ENCODE results near the gene OR9Q1.

OR9Q1 gene

GRCh38 chr11:58003591-58003990 is 20.1 kb upstream of the OR9Q1 start:
- FAIRE-seq: no peak
- TF ChIP-seq POLR2A (IDR thresholded peaks at IDR 0.05; ENCODE audit: low read depth, low read length): no peak

DNA sequence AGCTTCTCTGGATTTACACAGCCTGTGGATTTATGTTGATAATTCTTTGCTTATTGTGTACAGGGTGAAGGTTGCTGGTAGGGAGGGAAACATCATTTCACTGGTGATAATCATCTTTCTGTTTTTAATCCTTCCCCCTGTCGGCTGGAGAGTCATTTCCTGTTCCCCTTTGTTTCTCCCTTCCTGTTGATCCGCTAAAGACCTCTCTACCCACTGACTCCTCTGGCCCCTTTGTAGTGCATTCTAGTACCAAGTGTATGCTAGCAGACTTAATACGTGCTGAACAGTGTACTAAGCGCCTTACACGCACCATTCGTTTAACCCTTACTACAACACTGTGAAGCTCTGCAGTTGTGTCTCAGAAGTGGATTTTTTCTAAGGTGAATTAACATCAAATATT is 19.0 kb upstream of the OR9Q1 start:
- no peak for FAIRE-seq

More at GRCh38 chr11:58003591-58003990, 20.1 kb upstream of the OR9Q1 start:
- no peak for DNase-seq (ENCODE audit: insufficient read length, low spot score)

DNA sequence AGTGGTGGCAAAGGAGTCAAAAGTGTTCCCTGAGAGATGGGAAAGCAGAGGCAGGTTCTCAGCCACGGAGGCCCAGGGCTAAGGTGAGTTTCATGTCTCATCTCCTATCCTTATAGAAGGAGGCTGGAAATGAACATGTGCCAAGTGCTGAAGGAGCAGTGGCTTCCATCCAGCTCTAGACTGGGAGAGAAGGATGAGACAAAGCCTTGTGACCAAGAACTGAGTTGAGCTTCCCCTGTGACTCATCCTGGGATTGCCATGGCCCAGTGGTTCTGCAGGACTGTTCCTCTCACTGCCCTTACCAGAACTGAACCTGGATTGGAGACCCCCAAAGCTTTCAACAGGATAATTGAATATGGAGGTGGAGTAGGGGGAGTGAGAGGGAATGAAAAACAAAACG is 16.7 kb upstream of the OR9Q1 start:
- DNase-seq (ENCODE audit: insufficient read length, low spot score) (peak; percentile 35), FAIRE-seq (peak; percentile 60)
- TF ChIP-seq POLR2A (IDR thresholded peaks at IDR 0.05; ENCODE audit: low read depth, low read length): no peak

More for the DNA sequence above, 19.0 kb upstream of the OR9Q1 start:
- DNase-seq (ENCODE audit: insufficient read length, low spot score): no peak
- no peak for TF ChIP-seq POLR2A (IDR thresholded peaks at IDR 0.05; ENCODE audit: low read depth, low read length)

- DNase-seq (ENCODE audit: insufficient read length, low spot score): no peak
- FAIRE-seq: no peak
- TF ChIP-seq POLR2A (IDR thresholded peaks at IDR 0.05; ENCODE audit: low read depth, low read length): no peak
Observed at GRCh38 chr11:58011771-58012170, 11.9 kb upstream of the OR9Q1 start.

DNA sequence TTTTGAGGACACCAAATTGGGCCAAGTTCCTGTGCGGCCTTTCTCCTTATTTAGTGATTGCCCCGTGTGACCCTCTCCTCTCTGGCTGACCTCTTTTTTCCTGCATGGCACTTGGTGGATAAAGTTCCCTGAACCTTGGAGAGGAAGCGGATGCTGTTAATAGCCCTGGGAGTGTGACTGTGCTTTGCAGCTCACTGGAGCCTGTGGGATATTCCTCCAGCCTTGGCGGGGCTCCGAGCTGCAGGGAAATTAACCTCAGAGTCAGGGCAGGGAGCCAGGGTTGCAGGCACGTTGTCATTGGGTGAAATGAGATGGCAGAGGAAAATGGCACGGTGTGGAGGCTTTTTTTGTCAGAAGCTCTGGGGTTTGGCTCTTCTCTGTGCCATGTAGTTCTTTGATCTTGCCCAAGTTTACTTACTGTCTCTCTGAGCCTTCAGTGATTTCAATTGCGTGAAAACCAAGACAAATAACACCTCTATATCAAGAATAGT is 965 bp downstream of the OR9Q1 start:
- FAIRE-seq (no peak), DNase-seq (ENCODE audit: insufficient read length, low spot score) (peak; percentile 12)
- no peak for TF ChIP-seq POLR2A (IDR thresholded peaks at IDR 0.05; ENCODE audit: low read depth, low read length)

DNA sequence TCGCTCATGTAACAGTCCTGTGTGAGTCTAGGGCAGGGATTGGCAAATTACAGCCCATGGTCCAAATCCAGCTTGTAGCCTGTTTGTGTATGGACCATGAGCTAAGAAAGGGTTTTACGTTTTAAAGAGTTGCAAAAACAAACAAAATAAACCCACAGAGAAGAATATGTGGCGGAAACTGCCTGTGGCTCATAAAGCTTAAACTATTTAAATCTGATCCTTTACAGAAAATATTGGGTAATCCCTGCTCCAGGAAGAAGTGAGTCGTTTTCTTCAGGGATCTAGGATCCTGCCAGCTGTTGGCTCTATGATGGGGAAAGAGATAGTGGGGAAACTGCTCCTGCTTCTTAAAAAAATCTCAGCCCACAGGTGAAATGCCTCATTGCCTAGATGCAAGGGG is 3.7 kb downstream of the OR9Q1 start:
- TF ChIP-seq POLR2A (IDR thresholded peaks at IDR 0.05; ENCODE audit: low read depth, low read length): no peak
- no peak for DNase-seq (ENCODE audit: insufficient read length, low spot score)
- FAIRE-seq: no peak

GRCh38 chr11:58028687-58029411 is 5.2 kb downstream of the OR9Q1 start:
- DNase-seq (ENCODE audit: insufficient read length, low spot score) (no peak), FAIRE-seq (no peak)
- TF ChIP-seq POLR2A (IDR thresholded peaks at IDR 0.05; ENCODE audit: low read depth, low read length): no peak

GRCh38 chr11:58030653-58031052 is 7.0 kb downstream of the OR9Q1 start, which contains the start of gene OR6Q1:
Gene OR6Q1 (plus strand): TSS chr11:58030953. CDS start chr11:58030953, 0 bp downstream.
- FAIRE-seq (no peak), DNase-seq (ENCODE audit: insufficient read length, low spot score) (no peak)
- no peak for TF ChIP-seq POLR2A (IDR thresholded peaks at IDR 0.05; ENCODE audit: low read depth, low read length)

GRCh38 chr11:58034471-58034870 is 10.8 kb downstream of the OR9Q1 start:
- FAIRE-seq: no peak
- no peak for TF ChIP-seq POLR2A (IDR thresholded peaks at IDR 0.05; ENCODE audit: low read depth, low read length)
- no peak for DNase-seq (ENCODE audit: insufficient read length, low spot score)

- DNase-seq (ENCODE audit: insufficient read length, low spot score) (no peak), FAIRE-seq (no peak)
- no peak for TF ChIP-seq POLR2A (IDR thresholded peaks at IDR 0.05; ENCODE audit: low read depth, low read length)
Observed at GRCh38 chr11:58039589-58039988, 15.9 kb downstream of the OR9Q1 start.

- no peak for DNase-seq (ENCODE audit: insufficient read length, low spot score)
- no peak for TF ChIP-seq POLR2A (IDR thresholded peaks at IDR 0.05; ENCODE audit: low read depth, low read length)
- FAIRE-seq: no peak
Observed at GRCh38 chr11:58043379-58043778, 19.7 kb downstream of the OR9Q1 start.

DNA sequence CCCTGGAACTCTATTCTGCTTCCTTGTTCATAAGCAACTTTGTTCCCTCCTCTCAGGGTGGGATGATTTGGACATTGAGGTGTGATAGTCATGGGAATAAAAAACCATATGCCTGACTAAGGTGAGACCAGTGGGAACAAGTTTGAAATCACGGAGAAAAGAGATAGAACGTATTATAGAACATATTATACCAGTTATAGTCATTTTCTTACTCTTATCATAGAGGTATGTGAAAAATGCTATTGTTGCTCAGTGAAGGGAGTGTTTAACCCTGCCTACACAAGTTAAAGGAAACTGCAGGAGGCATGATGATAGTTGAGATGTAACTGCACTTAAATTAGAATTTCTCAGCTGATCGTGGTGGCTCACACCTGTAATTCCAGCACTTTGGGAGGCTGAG is 22.6 kb downstream of the OR9Q1 start:
- FAIRE-seq (no peak), DNase-seq (ENCODE audit: insufficient read length, low spot score) (no peak)
- TF ChIP-seq POLR2A (IDR thresholded peaks at IDR 0.05; ENCODE audit: low read depth, low read length): no peak

- DNase-seq (ENCODE audit: insufficient read length, low spot score) (no peak), FAIRE-seq (no peak)
- no peak for TF ChIP-seq POLR2A (IDR thresholded peaks at IDR 0.05; ENCODE audit: low read depth, low read length)
Observed at GRCh38 chr11:58047818-58048217, 24.1 kb downstream of the OR9Q1 start.

- no peak for DNase-seq (ENCODE audit: insufficient read length, low spot score)
- FAIRE-seq: no peak
- TF ChIP-seq POLR2A (IDR thresholded peaks at IDR 0.05; ENCODE audit: low read depth, low read length): no peak
Observed at GRCh38 chr11:58055806-58056401, 32.2 kb downstream of the OR9Q1 start.

DNA sequence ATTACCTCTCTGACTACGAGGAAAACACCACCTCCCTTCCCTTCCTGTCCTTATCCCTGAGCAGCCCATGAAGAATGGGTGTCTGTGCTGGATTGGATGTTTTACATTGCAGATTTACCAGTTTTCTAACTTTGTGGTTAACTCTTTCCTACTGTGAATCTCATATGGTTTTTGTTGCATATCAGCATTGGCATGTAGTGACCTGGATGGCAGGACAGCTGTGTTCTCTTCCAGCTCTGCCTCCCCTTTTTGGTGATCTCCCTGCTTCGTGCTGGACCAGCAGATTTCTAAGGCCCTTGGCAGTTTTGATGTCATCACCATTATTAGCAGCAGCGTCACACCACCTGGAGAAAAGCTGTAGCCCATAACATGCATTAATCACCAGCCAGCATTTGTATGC is 33.8 kb downstream of the OR9Q1 start:
- FAIRE-seq: no peak
- no peak for DNase-seq (ENCODE audit: insufficient read length, low spot score)
- no peak for TF ChIP-seq POLR2A (IDR thresholded peaks at IDR 0.05; ENCODE audit: low read depth, low read length)

All from H54 (cell line).